WTC11 (cell line): ENCODE measurements around the gene FNIP1. TPM values are rescaled to one million over a fixed set of nuclear protein-coding genes. Genes with fewer than 3 reads are reported as not detected.

Source experiments
- ATAC-seq: fragments of 200-7000 bp; cut with Tn5 transposase; 2 replicates; pipeline ENCODE4 v1.10.0; 2021; ENCODE audit warnings: mild to moderate bottlenecking, moderate library complexity
- CTCF ChIA-PET: fragments of 300-600 bp; sonication (Branson Sonifier 250); formaldehyde crosslinking; loops from one replicate; lab custom pipeline; 2021; ENCODE audit warnings: antibody characterized with exemption; lab: Charles Lee
- POLR2A ChIA-PET: fragments of 350-600 bp; sonication (Branson Sonifier 250); formaldehyde crosslinking; loops from one replicate; lab custom pipeline; 2021; ENCODE audit warnings: antibody characterized with exemption; lab: Charles Lee
- DNase-seq: peaks from one replicate; pipeline ENCODE4 v3.0.0; 2021; ENCODE audit warnings: low spot score
- H3K27ac Mint-ChIP-seq: 2 replicates; pipeline ENCODE4 v1.8.0; 2021; ENCODE audit warnings: mixed read lengths
- H3K27me3 Mint-ChIP-seq: 2 replicates; pipeline ENCODE4 v1.8.0; 2021; ENCODE audit warnings: low read depth, mild to moderate bottlenecking, moderate library complexity, mixed read lengths
- H3K36me3 Mint-ChIP-seq: 2 replicates; pipeline ENCODE4 v1.8.0; 2021; ENCODE audit warnings: mixed read lengths
- H3K4me1 Mint-ChIP-seq: 2 replicates; pipeline ENCODE4 v1.8.0; 2022; ENCODE audit warnings: mixed read lengths
- H3K4me3 Mint-ChIP-seq: 2 replicates; pipeline ENCODE4 v1.8.0; 2021; ENCODE audit warnings: mild to moderate bottlenecking, moderate library complexity, mixed read lengths
- H3K9me3 Mint-ChIP-seq: 2 replicates; pipeline ENCODE4 v1.8.0; 2021; ENCODE audit warnings: mixed read lengths
- ATF2 ChIP-seq: sonication (generic); formaldehyde crosslinking; IDR thresholded peaks from 2 replicates; pipeline ENCODE4 v1.8.1; 2022; ENCODE audit warnings: low read depth, missing genetic modification reagents, borderline replicate concordance
- CBFB ChIP-seq: sonication (generic); formaldehyde crosslinking; IDR thresholded peaks from 2 replicates; pipeline ENCODE4 v1.8.1; 2022; ENCODE audit warnings: mild to moderate bottlenecking, low read depth, missing genetic modification reagents
- CTCF ChIP-seq: fragments of 200-600 bp; IDR thresholded peaks from 2 replicates; pipeline ENCODE4 v1.8.0; 2022; ENCODE audit warnings: antibody characterized with exemption
- E2F1 ChIP-seq: sonication (generic); formaldehyde crosslinking; IDR thresholded peaks from 2 replicates; pipeline ENCODE4 v1.8.0; 2022; ENCODE audit warnings: mild to moderate bottlenecking, missing genetic modification reagents
- E2F4 ChIP-seq: sonication (generic); formaldehyde crosslinking; IDR thresholded peaks from 2 replicates; pipeline ENCODE4 v1.8.1; 2022; ENCODE audit warnings: low read depth, mild to moderate bottlenecking, moderate library complexity, missing genetic modification reagents, borderline replicate concordance
- ETV6 ChIP-seq: sonication (generic); formaldehyde crosslinking; IDR thresholded peaks from 2 replicates; pipeline ENCODE4 v1.8.1; 2022; ENCODE audit warnings: mild to moderate bottlenecking, missing genetic modification reagents
- FOXK1 ChIP-seq: sonication (generic); formaldehyde crosslinking; IDR thresholded peaks from 2 replicates; pipeline ENCODE4 v1.8.0; 2022; ENCODE audit warnings: mild to moderate bottlenecking, moderate library complexity, missing genetic modification reagents
- MAX ChIP-seq: sonication (generic); formaldehyde crosslinking; IDR thresholded peaks from 2 replicates; pipeline ENCODE4 v1.8.0; 2022; ENCODE audit warnings: mild to moderate bottlenecking, missing genetic modification reagents
- MYBL2 ChIP-seq: sonication (generic); formaldehyde crosslinking; IDR thresholded peaks from 2 replicates; pipeline ENCODE4 v1.8.1; 2023; ENCODE audit warnings: mild to moderate bottlenecking, moderate library complexity, missing genetic modification reagents
- NFYB ChIP-seq: sonication (generic); formaldehyde crosslinking; conservative IDR thresholded peaks from 2 replicates; pipeline ENCODE4 v1.8.0; 2022; ENCODE audit warnings: low read depth, missing genetic modification reagents
- NR1H2 ChIP-seq: sonication (generic); formaldehyde crosslinking; IDR thresholded peaks from 2 replicates; pipeline ENCODE4 v1.9.0; 2021; ENCODE audit warnings: mild to moderate bottlenecking, moderate library complexity, missing genetic modification reagents
- RELA ChIP-seq: sonication (generic); formaldehyde crosslinking; IDR thresholded peaks from 2 replicates; pipeline ENCODE4 v1.8.1; 2022; ENCODE audit warnings: missing genetic modification reagents, mild to moderate bottlenecking, borderline replicate concordance
- SMAD4 ChIP-seq: sonication (generic); formaldehyde crosslinking; IDR thresholded peaks from 2 replicates; pipeline ENCODE4 v1.8.0; 2022; ENCODE audit warnings: mild to moderate bottlenecking, missing genetic modification reagents
- TP53 ChIP-seq: sonication (generic); formaldehyde crosslinking; IDR thresholded peaks from 2 replicates; pipeline ENCODE4 v1.8.1; 2023; ENCODE audit warnings: mild to moderate bottlenecking, missing genetic modification reagents
- USF1 ChIP-seq: sonication (generic); formaldehyde crosslinking; IDR thresholded peaks from 2 replicates; pipeline ENCODE4 v1.8.0; 2022; ENCODE audit warnings: mild to moderate bottlenecking, missing genetic modification reagents
- ZNF138 ChIP-seq: sonication (generic); formaldehyde crosslinking; conservative IDR thresholded peaks from 2 replicates; pipeline ENCODE4 v1.8.1; 2022; ENCODE audit warnings: mild to moderate bottlenecking, moderate library complexity, missing genetic modification reagents
- ZNF396 ChIP-seq: fragments of 250-450 bp; sonication (Bioruptor Pico); IDR thresholded peaks from 2 replicates; pipeline ENCODE4 v1.8.0; 2021; ENCODE audit warnings: mild to moderate bottlenecking, moderate library complexity, borderline replicate concordance
- ZNF425 ChIP-seq: fragments of 250-450 bp; sonication (Bioruptor Pico); conservative IDR thresholded peaks from 2 replicates; pipeline ENCODE4 v1.9.0; 2021; ENCODE audit warnings: mild to moderate bottlenecking
- total RNA-seq: library from RNA; stranded (reverse); gene quantifications from 3 replicates; pipeline ENCODE4 v1.2.3, GENCODE V29; 2021

Gene FNIP1
- total RNA-seq, 1 experiment from 2014 or later: 17.2 TPM

GRCh38 chr5:131716650-131717049 is 80.2 kb downstream of the FNIP1 start (continued):
- TF ChIP-seq CTCF: no peak
- TF ChIP-seq FOXK1: no peak

- TF ChIP-seq RELA (CRISPR knock-in tag) (no peak), CBFB (no peak), MAX (CRISPR knock-in tag) (no peak), ATF2 (no peak), FOXK1 (no peak), SMAD4 (CRISPR knock-in tag) (no peak), ETV6 (CRISPR knock-in tag) (no peak), NFYB (CRISPR knock-in tag) (no peak), MYBL2 (CRISPR knock-in tag) (no peak), NR1H2 (CRISPR knock-in tag) (no peak), E2F1 (CRISPR knock-in tag) (no peak), TP53 (CRISPR knock-in tag) (no peak), ZNF425 (CRISPR knock-in tag) (no peak), USF1 (no peak), ZNF138 (CRISPR knock-in tag) (no peak), ZNF396 (CRISPR knock-in tag) (no peak), E2F4 (CRISPR knock-in tag) (no peak)
- DNase-seq: no peak
- Mint-ChIP-seq H3K4me1 (peaks cover 4% of the 10 kb centered on the region), H3K4me3 (no peak overlapping the region), H3K9me3 (no peaks in the 10 kb centered on the region), H3K27me3 (no peaks in the 10 kb centered on the region), H3K36me3 (peaks cover 7% of the 10 kb centered on the region), H3K27ac (no peak overlapping the region; the same call in 1 of the 2 replicates)
- ATAC-seq: no peak
- POLR2A ChIA-PET: no interaction called here
- CTCF ChIA-PET: no interaction called here
These were observed 86.4 kb downstream of the FNIP1 start for GRCh38 chr5:131710391-131710790.
